Measurements from ENCODE around the gene FGF14. TPM values are rescaled to one million over a fixed set of nuclear protein-coding genes. Genes with fewer than 3 reads are reported as not detected.

Gene FGF14
- total RNA-seq, 3 donors from 2014 or later (not counting 1 experiment from before 2014, with no cell fraction given): not detected

DNA sequence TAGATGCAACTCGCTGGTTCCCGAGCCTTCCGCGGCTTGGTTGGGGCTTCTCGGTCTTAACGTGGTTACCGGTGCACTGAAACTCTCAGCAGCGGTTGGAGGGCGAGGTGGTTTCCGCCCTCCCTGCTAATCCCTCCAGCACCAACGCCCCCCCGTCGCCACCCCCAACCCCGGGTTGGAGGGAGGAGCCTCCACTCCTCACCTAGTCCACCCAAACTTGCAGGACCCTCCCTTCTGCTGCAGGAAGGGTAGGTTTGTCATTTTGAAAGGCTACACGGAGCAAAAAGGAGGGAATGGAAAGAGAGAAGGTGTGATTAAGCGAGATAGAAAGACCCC, 484.4 kb downstream of the FGF14 start:
- Histone ChIP-seq H3K27me3 (ENCODE audit: control insufficient read depth, insufficient read depth, low read length) (peaks cover 27% of the 10 kb centered on the region), H3K27ac (ENCODE audit: low read length) (no peak overlapping the region), H3K4me3 (ENCODE audit: low read length) (no peak overlapping the region), H3K4me1 (ENCODE audit: control insufficient read depth, insufficient read depth, low read length) (no peaks in the 10 kb centered on the region), H3K36me3 (ENCODE audit: control insufficient read depth, insufficient read depth, low read length) (no peaks in the 10 kb centered on the region), H3K9me3 (ENCODE audit: control insufficient read depth, insufficient read depth, low read length) (no peaks in the 10 kb centered on the region)
- no peaks in the 10 kb centered on the region for H3K36me3 Mint-ChIP-seq
- H3K27ac Mint-ChIP-seq: no peak overlapping the region
- H3K4me3 Mint-ChIP-seq: no peak overlapping the region
- H3K9me3 Mint-ChIP-seq: peaks cover 0 to 4% of the 10 kb centered on the region in 2 donors
- H3K27me3 Mint-ChIP-seq (ENCODE audit: low read depth in 2 of 2): peaks cover 29 to 46% of the 10 kb centered on the region in 2 donors
- H3K4me1 Mint-ChIP-seq: no peaks in the 10 kb centered on the region
- TF ChIP-seq, protein P1, sequence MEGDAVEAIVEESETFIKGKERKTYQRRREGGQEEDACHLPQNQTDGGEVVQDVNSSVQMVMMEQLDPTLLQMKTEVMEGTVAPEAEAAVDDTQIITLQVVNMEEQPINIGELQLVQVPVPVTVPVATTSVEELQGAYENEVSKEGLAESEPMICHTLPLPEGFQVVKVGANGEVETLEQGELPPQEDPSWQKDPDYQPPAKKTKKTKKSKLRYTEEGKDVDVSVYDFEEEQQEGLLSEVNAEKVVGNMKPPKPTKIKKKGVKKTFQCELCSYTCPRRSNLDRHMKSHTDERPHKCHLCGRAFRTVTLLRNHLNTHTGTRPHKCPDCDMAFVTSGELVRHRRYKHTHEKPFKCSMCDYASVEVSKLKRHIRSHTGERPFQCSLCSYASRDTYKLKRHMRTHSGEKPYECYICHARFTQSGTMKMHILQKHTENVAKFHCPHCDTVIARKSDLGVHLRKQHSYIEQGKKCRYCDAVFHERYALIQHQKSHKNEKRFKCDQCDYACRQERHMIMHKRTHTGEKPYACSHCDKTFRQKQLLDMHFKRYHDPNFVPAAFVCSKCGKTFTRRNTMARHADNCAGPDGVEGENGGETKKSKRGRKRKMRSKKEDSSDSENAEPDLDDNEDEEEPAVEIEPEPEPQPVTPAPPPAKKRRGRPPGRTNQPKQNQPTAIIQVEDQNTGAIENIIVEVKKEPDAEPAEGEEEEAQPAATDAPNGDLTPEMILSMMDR (IDR thresholded peaks at IDR 0.05): no peak
- 4% methylated on average over 11 of the region's 16 CpGs for WGBS (ENCODE audit: insufficient coverage)
- intact Hi-C loops (cut with micrococcal nuclease): no loop called here
- DNase-seq (no peak), ATAC-seq (no peak)

DNA sequence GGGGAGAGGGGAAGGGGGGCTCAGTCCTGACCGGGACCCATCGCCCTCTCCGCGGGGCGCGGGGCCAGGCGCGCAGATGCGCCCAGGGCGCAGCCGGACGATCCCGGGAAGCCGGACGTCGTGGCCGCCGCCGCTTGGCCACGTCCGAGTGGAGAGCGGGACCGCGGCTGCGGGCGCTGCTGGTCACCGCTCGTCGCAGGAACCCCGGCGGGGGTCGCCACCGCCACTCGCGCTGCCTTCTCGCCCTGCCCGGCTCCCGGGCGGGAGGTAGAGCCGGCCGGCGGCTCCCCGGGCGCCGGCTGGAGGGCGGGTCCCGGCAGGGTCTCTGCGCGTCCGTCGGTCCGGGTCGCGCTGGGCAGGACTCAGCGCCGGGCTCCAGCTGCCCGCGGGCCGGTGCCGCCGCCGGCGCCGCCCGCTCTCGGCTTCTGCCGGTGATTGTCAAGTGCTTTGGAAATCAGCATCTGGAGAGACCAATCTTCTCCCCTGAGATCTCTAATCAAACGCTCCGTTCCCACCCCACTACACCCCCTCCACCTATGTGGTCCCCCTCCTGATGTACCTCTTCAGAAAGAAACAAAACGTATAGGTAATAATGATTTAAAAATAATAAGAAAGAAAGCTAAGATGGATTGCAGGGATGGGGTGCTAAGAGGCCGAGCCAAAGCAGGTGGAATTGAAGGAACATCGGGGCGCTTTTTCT, 484.9 kb downstream of the FGF14 start:
- Mint-ChIP-seq H3K27me3 (ENCODE audit: low read depth in 2 of 2) (peaks cover 29 to 43% of the 10 kb centered on the region in 2 donors), H3K27ac (no peak overlapping the region), H3K4me3 (no peak overlapping the region), H3K36me3 (no peaks in the 10 kb centered on the region), H3K4me1 (no peaks in the 10 kb centered on the region), H3K9me3 (peaks cover 0 to 4% of the 10 kb centered on the region in 2 donors)
- Histone ChIP-seq H3K27ac (ENCODE audit: low read length) (no peak overlapping the region), H3K36me3 (ENCODE audit: control insufficient read depth, insufficient read depth, low read length) (no peaks in the 10 kb centered on the region), H3K4me1 (ENCODE audit: control insufficient read depth, insufficient read depth, low read length) (no peaks in the 10 kb centered on the region), H3K9me3 (ENCODE audit: control insufficient read depth, insufficient read depth, low read length) (no peaks in the 10 kb centered on the region), H3K4me3 (ENCODE audit: low read length) (no peak overlapping the region), H3K27me3 (ENCODE audit: control insufficient read depth, insufficient read depth, low read length) (peaks cover 27% of the 10 kb centered on the region)
- DNase-seq: no peak
- TF ChIP-seq, protein P1 (IDR thresholded peaks at IDR 0.05): no peak
- intact Hi-C loops (cut with micrococcal nuclease): no loop called here
- no peak for ATAC-seq
- 4% methylated on average over 73 of the region's 73 CpGs for WGBS (ENCODE audit: insufficient coverage)

DNA sequence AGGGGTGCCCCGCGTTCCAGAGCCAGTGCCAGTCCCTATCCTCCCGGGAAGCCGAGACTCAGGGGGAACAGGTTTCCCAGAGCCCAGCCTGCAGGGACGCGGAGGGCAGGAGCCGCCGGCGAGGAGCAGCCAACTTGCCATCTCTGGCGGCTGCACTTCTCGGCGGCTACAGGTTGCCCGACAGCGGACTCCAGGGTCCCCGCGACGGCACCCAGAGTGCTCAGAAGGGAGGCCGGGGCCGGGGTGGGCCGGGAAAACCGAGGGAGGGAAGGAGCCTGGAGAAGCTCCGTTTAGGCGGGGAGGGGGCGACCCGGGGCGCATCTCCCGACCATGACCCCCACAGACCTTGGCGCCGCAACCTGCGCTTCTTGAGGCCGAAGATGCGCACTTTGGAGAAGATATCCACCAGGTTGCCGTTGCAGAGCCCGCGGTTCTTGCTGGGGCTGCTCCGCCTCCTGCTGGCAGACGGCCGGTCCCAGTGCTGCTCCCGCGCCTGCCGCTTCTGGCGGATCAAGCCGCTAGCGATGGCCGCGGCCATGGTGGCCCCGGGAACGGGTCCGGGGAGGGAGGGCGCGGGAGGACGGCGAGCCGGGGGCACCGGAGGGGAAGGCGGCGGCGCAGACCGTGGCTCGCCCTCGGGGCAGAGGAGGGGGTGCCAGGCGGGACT, 485.6 kb downstream of the FGF14 start:
- Histone ChIP-seq H3K36me3 (ENCODE audit: control insufficient read depth, insufficient read depth, low read length) (no peaks in the 10 kb centered on the region), H3K9me3 (ENCODE audit: control insufficient read depth, insufficient read depth, low read length) (no peaks in the 10 kb centered on the region), H3K4me1 (ENCODE audit: control insufficient read depth, insufficient read depth, low read length) (no peaks in the 10 kb centered on the region), H3K27me3 (ENCODE audit: control insufficient read depth, insufficient read depth, low read length) (peaks cover 27% of the 10 kb centered on the region), H3K4me3 (ENCODE audit: low read length) (no peak overlapping the region), H3K27ac (ENCODE audit: low read length) (no peak overlapping the region)
- Mint-ChIP-seq H3K9me3 (no peaks in the 10 kb centered on the region), H3K36me3 (no peaks in the 10 kb centered on the region), H3K27ac (no peak overlapping the region), H3K4me1 (no peaks in the 10 kb centered on the region), H3K4me3 (no peak overlapping the region), H3K27me3 (ENCODE audit: low read depth in 2 of 2) (peaks cover 29 to 38% of the 10 kb centered on the region in 2 donors)
- DNase-seq (no peak), ATAC-seq (no peak)
- TF ChIP-seq, protein P1 (IDR thresholded peaks at IDR 0.05): no peak
- 5% methylated on average over 62 of the region's 62 CpGs for WGBS (ENCODE audit: insufficient coverage)
- intact Hi-C loops (cut with micrococcal nuclease): no loop called here

Measured in natural killer cell (primary cell).